Vagina (tissue), 2 donors: ENCODE measurements around the gene FSD1.

Source experiments
- POLR2A ChIP-seq, 2 donors: fragments of 450-650 bp; IDR thresholded peaks; one replicate each; pipeline ENCODE4 v1.6.1; 2017; ENCODE audit warnings: antibody characterized with exemption in 2 of 2, mild to moderate bottlenecking in 2 of 2, moderate library complexity in 2 of 2
- POLR2AphosphoS5 ChIP-seq, 2 donors: sonication (generic); formaldehyde crosslinking; IDR thresholded peaks; one replicate each; pipeline ENCODE4 v1.9.0; 2017; ENCODE audit warnings: antibody characterized with exemption in 2 of 2, mild to moderate bottlenecking in 2 of 2, low read depth in 1 of 2; ENCODE audit not compliant: insufficient read depth in 1 of 2
- TF ChIP-seq, protein P1 (sequence below), 3 experiments: fragments of 450-650 bp in 2 of 3; fragments of 200-600 bp in 1 of 3; sonication (generic) in 1 of 3; IDR thresholded peaks; one replicate each; pipeline ENCODE4 v1.5.1; 2017 to 2019; ENCODE audit warnings: antibody characterized with exemption in 3 of 3, mild to moderate bottlenecking in 2 of 3, moderate library complexity in 2 of 3

DNA sequence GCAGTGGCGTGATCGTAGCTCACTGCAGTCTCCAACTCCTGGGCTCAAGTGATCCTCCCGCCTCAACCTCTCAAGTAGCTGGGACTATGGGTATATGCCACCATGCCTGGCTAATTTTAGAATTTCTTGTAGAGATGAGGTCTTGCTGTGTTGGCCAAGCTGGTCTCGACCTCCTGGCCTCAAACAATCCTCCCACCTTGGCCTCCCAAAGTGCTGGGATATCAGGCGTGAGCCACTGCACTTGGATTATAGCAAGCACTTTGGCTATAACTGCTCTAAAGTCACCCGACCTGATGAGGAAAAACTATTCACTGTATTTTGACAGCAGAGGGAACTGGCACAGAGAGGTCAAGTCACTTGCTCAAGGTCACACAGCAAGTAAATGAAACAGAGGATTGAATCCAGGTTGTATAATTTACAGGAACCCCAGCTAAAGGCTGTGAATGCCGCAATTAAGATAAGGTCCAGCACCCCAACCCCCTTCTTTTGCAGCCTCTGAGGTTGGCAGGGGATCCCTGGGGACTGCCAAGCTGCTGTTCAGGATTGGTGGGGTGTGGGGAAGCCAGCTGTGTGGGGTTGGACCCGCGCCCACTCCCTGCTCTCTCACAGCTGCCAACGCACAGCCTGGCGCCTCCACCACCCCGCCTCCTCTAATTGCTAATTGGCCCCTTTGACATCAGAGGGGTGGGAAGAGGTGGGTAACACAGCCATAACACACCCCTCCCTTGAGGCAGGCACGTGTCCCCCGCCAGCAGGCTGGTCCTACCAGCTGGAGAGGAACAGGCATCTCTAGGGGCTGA is 8.2 kb upstream of the FSD1 start:
- TF ChIP-seq, protein P1, sequence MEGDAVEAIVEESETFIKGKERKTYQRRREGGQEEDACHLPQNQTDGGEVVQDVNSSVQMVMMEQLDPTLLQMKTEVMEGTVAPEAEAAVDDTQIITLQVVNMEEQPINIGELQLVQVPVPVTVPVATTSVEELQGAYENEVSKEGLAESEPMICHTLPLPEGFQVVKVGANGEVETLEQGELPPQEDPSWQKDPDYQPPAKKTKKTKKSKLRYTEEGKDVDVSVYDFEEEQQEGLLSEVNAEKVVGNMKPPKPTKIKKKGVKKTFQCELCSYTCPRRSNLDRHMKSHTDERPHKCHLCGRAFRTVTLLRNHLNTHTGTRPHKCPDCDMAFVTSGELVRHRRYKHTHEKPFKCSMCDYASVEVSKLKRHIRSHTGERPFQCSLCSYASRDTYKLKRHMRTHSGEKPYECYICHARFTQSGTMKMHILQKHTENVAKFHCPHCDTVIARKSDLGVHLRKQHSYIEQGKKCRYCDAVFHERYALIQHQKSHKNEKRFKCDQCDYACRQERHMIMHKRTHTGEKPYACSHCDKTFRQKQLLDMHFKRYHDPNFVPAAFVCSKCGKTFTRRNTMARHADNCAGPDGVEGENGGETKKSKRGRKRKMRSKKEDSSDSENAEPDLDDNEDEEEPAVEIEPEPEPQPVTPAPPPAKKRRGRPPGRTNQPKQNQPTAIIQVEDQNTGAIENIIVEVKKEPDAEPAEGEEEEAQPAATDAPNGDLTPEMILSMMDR (IDR thresholded peaks at IDR 0.05), result no peak
- TF ChIP-seq POLR2A (IDR thresholded peaks at IDR 0.05) (no peak), POLR2AphosphoS5 (IDR thresholded peaks at IDR 0.05; ENCODE audit: insufficient read depth in 1 of 2, low read depth in 1 of 2) (no peak)
